H1 (cell line): Measurements from ENCODE around the gene CAT. TPM values are rescaled to one million over a fixed set of nuclear protein-coding genes. Genes with fewer than 3 reads are reported as not detected.

Experiments
- BRCA1 ChIP-seq: IDR thresholded peaks from 2 replicates; pipeline ENCODE4 v1.6.1; 2012; ENCODE audit warnings: low read depth, low read length, improper control_type of control experiment
- CHD2 ChIP-seq: IDR thresholded peaks from 2 replicates; pipeline ENCODE4 v1.6.1; 2012; ENCODE audit warnings: low read length, improper control_type of control experiment
- CHD7 ChIP-seq: fragments of 300-600 bp; sonication (generic); IDR thresholded peaks from 2 replicates; pipeline ENCODE4 v1.7.1; 2012; ENCODE audit warnings: low read length, moderate library complexity, mild to moderate bottlenecking, inconsistent platforms; ENCODE audit not compliant: insufficient replicate concordance
- KDM4A ChIP-seq: IDR thresholded peaks from one replicate; pipeline ENCODE4 v1.7.1; 2012; ENCODE audit warnings: low read depth, mild to moderate bottlenecking, moderate library complexity, low read length, inconsistent platforms; ENCODE audit not compliant: severe bottlenecking
- NRF1 ChIP-seq: IDR thresholded peaks from 2 replicates; pipeline ENCODE4 v1.6.1; 2011; ENCODE audit warnings: mild to moderate bottlenecking, low read depth, low read length, improper control_type of control experiment
- RNF2 ChIP-seq: fragments of 200-900, 300-1000 bp; sonication (generic); IDR thresholded peaks from 2 replicates; pipeline ENCODE4 v1.7.1; 2016; ENCODE audit warnings: borderline replicate concordance, low read depth, mild to moderate bottlenecking, antibody characterized with exemption, low read length; ENCODE audit not compliant: poor library complexity, severe bottlenecking; ENCODE audit errors: missing control alignments
- SP2 ChIP-seq: IDR thresholded peaks from 2 replicates; pipeline ENCODE4 v1.6.1; 2012; ENCODE audit warnings: mild to moderate bottlenecking, low read length, inconsistent platforms
- polyA plus RNA-seq, 7 experiments: library from polyadenylated mRNA; depleted of rRNA in 3 of 7; stranded (reverse) in 5 of 7; unstranded in 2 of 7; fragments of >200 nt in 5 of 7; fragments of 200-250 nt in 2 of 7; gene quantifications; 1 replicate in 5 of 7; 2 replicates in 1 of 7; 4 replicates in 1 of 7; pipeline versions ENCODE4 v1.2.1 to v1.2.3, GENCODE V29; 2011 to 2013; ENCODE audit warnings: missing spikeins in 2 of 7, mixed read lengths in 2 of 7
- total RNA-seq: library from RNA; stranded (reverse); fragmentation: NEBNext Ultra II Directional; extraction: Animal tissue kit (Norgen Biotek cat#: 25700); gene quantifications from 2 replicates; pipeline ENCODE4 v1.2.1, GENCODE V29; 2021

CAT gene
- total and polyA plus RNA-seq, 2 of the 8 experiments (the other 6 are each of a cell fraction or from before 2014, with no cell fraction given) = 9.6 to 15.0 TPM

DNA sequence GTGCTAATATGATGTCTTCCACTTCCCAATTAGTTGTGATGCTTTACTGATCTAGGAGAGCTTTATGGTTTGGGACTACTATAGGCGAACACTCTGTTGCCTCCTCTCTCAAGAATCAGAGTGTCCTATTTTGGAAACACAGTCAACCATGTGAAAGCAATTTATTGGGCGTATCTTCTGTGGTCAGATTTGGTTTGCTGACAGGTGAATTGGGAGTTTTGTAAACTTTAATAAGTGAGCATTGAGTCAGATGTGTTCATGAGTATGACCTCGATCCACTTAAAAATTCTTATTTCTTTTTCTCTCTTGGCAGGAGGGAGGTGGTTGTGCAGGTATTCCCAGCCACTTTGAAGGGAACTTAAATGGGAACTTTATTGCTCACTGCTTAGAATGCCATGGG lies 4.4 kb downstream of the CAT start (continued):
- TF ChIP-seq CHD7 (no peak), BRCA1 (no peak), KDM4A (no peak), RNF2 (no peak), SP2 (no peak), NRF1 (no peak), CHD2 (no peak)
